Epithelial cell of alveolus of lung (primary cell): ENCODE data around the gene HEPHL1. TPM values are rescaled to one million over a fixed set of nuclear protein-coding genes. Genes with fewer than 3 reads are reported as not detected.

ENCODE experiments used
- total RNA-seq: library from RNA; depleted of rRNA; stranded (reverse); fragments of >200 nt; gene quantifications from 2 replicates; pipeline ENCODE4 v1.2.1, GENCODE V29; 2015

The HEPHL1 gene
- not detected in 2 replicates for total RNA-seq

GRCh38 chr11:94020777-94021481 lies at the start of gene HEPHL1:
HEPHL1 (plus strand) TSS chr11:94021354; CDS start chr11:94021369, 15 bp downstream.

GRCh38 chr11:94128746-94129511 lies 107.8 kb downstream of the HEPHL1 start, which contains the start of gene PANX1:
PANX1 (plus strand) TSS chr11:94128841; CDS start chr11:94129313, 472 bp downstream.

Other genes with a start within 250 kb of the HEPHL1 start
- gene MED17, start 237.1 kb upstream of the HEPHL1 start, total RNA-seq = 16.8 and 27.4 TPM in 2 replicates
- 0.13 TPM in 1 of 2 replicates, not detected in the other for gene VSTM5, start 170.7 kb upstream of the HEPHL1 start, total RNA-seq
- 34.7 and 82.7 TPM in 2 replicates for gene PANX1, start 107.5 kb downstream of the HEPHL1 start, total RNA-seq